Calu3 (cell line): ENCODE results near the gene UCK1. TPM values are rescaled to one million over a fixed set of nuclear protein-coding genes. Genes with fewer than 3 reads are reported as not detected.
"Not testable (repeated sequence)": the region's sequence is repeated elsewhere in the genome, so short reads cannot be mapped to it uniquely, and the experiment has no call there.

ENCODE experiments used
- BruUV-seq: library from RNA; stranded (reverse); fragments of 400-500 nt; replicated peaks from 2 replicates; lab custom pipeline; 2021; lab: Mats Ljungman, UMichigan
- CTCF ChIA-PET: fragments of 300-600 bp; sonication (Branson Sonifier 250); formaldehyde crosslinking; loops from one replicate; lab custom pipeline; 2022; ENCODE audit warnings: antibody characterized with exemption; lab: Charles Lee
- DNase-seq: peaks from one replicate; pipeline ENCODE4 v3.0.0; 2022
- H3K27ac Mint-ChIP-seq: one replicate; pipeline ENCODE4 v1.8.0; 2022; ENCODE audit warnings: mixed read lengths; ENCODE audit not compliant: unreplicated experiment
- H3K27me3 Mint-ChIP-seq: one replicate; pipeline ENCODE4 v1.8.0; 2022; ENCODE audit warnings: mixed read lengths; ENCODE audit not compliant: unreplicated experiment
- H3K36me3 Mint-ChIP-seq: one replicate; pipeline ENCODE4 v1.8.0; 2022; ENCODE audit warnings: mild to moderate bottlenecking, moderate library complexity, mixed read lengths; ENCODE audit not compliant: insufficient read depth, unreplicated experiment
- H3K4me1 Mint-ChIP-seq: one replicate; pipeline ENCODE4 v1.8.0; 2022; ENCODE audit warnings: mild to moderate bottlenecking, low read depth, mixed read lengths; ENCODE audit not compliant: unreplicated experiment
- H3K4me3 Mint-ChIP-seq: one replicate; pipeline ENCODE4 v1.8.0; 2022; ENCODE audit warnings: mild to moderate bottlenecking, low read depth, moderate library complexity, mixed read lengths; ENCODE audit not compliant: unreplicated experiment
- H3K9me3 Mint-ChIP-seq: one replicate; pipeline ENCODE4 v1.8.0; 2022; ENCODE audit warnings: low read depth, mixed read lengths; ENCODE audit not compliant: unreplicated experiment
- CTCF ChIP-seq: fragments of 200-600 bp; IDR thresholded peaks from one replicate; pipeline ENCODE4 v1.8.0; 2022; ENCODE audit warnings: antibody characterized with exemption; ENCODE audit not compliant: unreplicated experiment
- intact Hi-C: fragments of 100-400 bp; cut with micrococcal nuclease; formaldehyde crosslinking; loops from one replicate; pipeline ENCODE4 v1.10.0; 2022; ENCODE audit not compliant: unreplicated experiment
- total RNA-seq: library from RNA; stranded (reverse); gene quantifications from 2 replicates; pipeline ENCODE4 v1.2.3, GENCODE V29; 2022

UCK1 gene
- total RNA-seq, 1 experiment from 2014 or later: 19.6 TPM

GRCh38 chr9:131518553-131518952, 12.5 kb downstream of the UCK1 start:
- DNase-seq: no peak
- BruUV-seq: no TSS peak
- no peak for TF ChIP-seq CTCF
- Mint-ChIP-seq H3K4me1 (no peaks in the 10 kb centered on the region), H3K36me3 (peaks cover 21% of the 10 kb centered on the region), H3K27me3 (no peaks in the 10 kb centered on the region), H3K4me3 (no peak overlapping the region), H3K9me3 (no peaks in the 10 kb centered on the region), H3K27ac (no peak overlapping the region)
- intact Hi-C loops: no loop called here
- CTCF ChIA-PET: no interaction called here

- Mint-ChIP-seq H3K36me3 (peaks cover 15% of the 10 kb centered on the region), H3K4me1 (no peaks in the 10 kb centered on the region), H3K27ac (no peak overlapping the region), H3K4me3 (no peak overlapping the region), H3K9me3 (no peaks in the 10 kb centered on the region), H3K27me3 (no peaks in the 10 kb centered on the region)
- intact Hi-C loops: no loop called here
- no TSS peak for BruUV-seq
- CTCF ChIA-PET: interaction anchor here (0.5 kb wide), 1 partner anchor 250 kb away, joined by 3 read pairs; no protein-coding TSS in a partner anchor
- DNase-seq: no peak
- TF ChIP-seq CTCF: no peak
Observed at GRCh38 chr9:131517761-131518190, 13.3 kb downstream of the UCK1 start.

DNA sequence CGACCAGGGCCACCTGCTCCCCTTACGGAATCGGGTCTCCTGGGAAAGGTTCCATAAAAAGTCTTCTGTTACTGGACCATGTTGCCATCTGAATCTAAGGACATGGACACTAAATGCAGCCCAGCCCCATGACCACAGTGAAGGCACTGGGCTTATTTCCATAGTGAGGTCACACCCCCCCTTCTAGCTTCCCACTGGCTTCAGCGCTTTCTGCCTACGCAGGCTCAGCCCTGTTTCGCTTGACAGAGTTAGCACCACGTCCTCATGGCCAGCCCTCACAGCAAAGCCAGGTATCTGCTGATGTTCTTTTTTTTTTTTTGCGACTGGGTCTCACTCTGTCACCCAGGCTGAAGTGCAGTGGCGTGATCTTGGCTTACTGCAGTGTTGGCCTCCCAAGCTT, 14.1 kb downstream of the UCK1 start:
- CTCF ChIA-PET: no interaction called here
- H3K4me1 Mint-ChIP-seq: no peaks in the 10 kb centered on the region
- no peaks in the 10 kb centered on the region for H3K27me3 Mint-ChIP-seq
- DNase-seq: no peak
- no peak overlapping the region for H3K27ac Mint-ChIP-seq
- H3K4me3 Mint-ChIP-seq: no peak overlapping the region
- H3K36me3 Mint-ChIP-seq: peaks cover 11% of the 10 kb centered on the region
- no TSS peak for BruUV-seq
- no peak for TF ChIP-seq CTCF
- intact Hi-C loops: no loop called here
- H3K9me3 Mint-ChIP-seq: no peaks in the 10 kb centered on the region

GRCh38 chr9:131516100-131516499, 15.0 kb downstream of the UCK1 start:
- Mint-ChIP-seq H3K27ac (no peak overlapping the region), H3K36me3 (peaks cover 11% of the 10 kb centered on the region), H3K4me1 (no peaks in the 10 kb centered on the region), H3K9me3 (no peaks in the 10 kb centered on the region), H3K27me3 (no peaks in the 10 kb centered on the region), H3K4me3 (no peak overlapping the region)
- CTCF ChIA-PET: no interaction called here
- no TSS peak for BruUV-seq
- no peak for TF ChIP-seq CTCF
- intact Hi-C loops: no loop called here
- no peak for DNase-seq

- H3K4me1 Mint-ChIP-seq, H3K4me3 Mint-ChIP-seq, BruUV-seq: not testable (repeated sequence)
Observed at GRCh38 chr9:131515559-131516031, 15.5 kb downstream of the UCK1 start.

More at GRCh38 chr9:131515559-131516031, 15.5 kb downstream of the UCK1 start:
- DNase-seq, H3K27ac Mint-ChIP-seq, H3K27me3 Mint-ChIP-seq, H3K9me3 Mint-ChIP-seq, intact Hi-C loops, CTCF ChIA-PET: not testable (repeated sequence)
- H3K36me3 Mint-ChIP-seq: peaks cover 11% of the 10 kb centered on the region
